HG02973 (cell line): Measurements from ENCODE around the gene LBHD1.
"Not testable (repeated sequence)": the region's sequence is repeated elsewhere in the genome, so short reads cannot be mapped to it uniquely, and the experiment has no call there.

Source experiments
- ATAC-seq: cut with Tn5 transposase; IDR thresholded peaks from one replicate; pipeline ENCODE4 v1.9.1; 2021; ENCODE audit warnings: moderate library complexity; ENCODE audit not compliant: unreplicated experiment

The LBHD1 gene

DNA sequence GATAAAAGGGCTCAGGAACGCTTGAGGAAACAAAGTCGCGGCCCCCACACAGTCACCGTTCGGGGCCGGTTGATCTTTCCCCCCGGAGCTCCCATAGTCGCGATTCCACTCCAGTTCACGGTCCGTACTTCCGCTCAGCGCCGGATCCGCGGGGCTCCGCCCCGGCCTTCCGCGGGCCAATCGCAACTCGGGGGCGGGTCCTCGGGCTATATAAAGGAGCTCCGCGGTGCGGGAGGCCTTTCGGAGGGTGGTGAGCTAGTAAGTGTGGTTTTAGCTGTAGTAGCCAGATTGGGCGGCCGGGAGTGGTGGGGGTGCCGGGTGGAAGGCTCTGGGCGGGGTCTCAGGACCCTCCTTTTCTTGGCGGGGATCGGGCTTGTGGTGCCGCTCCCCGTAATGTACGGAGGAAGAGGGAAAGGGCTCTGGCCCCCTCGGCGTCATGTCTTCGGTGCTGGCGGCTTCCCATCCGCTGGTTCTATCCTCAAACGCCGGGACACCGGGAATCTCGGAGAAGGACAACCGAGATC lies 6.9 kb downstream of the LBHD1 start, which contains the start of the genes C11orf98 and CSKMT:
Gene C11orf98 (minus strand): TSS at position 136 of the 524 bp plus-strand sequence. CDS start 41 bp downstream, at position 95.
Gene CSKMT (plus strand): TSS at position 238 of the 524 bp plus-strand sequence. CDS start 568 bp downstream, outside the sequence.
- peak; percentile 79 for ATAC-seq

DNA sequence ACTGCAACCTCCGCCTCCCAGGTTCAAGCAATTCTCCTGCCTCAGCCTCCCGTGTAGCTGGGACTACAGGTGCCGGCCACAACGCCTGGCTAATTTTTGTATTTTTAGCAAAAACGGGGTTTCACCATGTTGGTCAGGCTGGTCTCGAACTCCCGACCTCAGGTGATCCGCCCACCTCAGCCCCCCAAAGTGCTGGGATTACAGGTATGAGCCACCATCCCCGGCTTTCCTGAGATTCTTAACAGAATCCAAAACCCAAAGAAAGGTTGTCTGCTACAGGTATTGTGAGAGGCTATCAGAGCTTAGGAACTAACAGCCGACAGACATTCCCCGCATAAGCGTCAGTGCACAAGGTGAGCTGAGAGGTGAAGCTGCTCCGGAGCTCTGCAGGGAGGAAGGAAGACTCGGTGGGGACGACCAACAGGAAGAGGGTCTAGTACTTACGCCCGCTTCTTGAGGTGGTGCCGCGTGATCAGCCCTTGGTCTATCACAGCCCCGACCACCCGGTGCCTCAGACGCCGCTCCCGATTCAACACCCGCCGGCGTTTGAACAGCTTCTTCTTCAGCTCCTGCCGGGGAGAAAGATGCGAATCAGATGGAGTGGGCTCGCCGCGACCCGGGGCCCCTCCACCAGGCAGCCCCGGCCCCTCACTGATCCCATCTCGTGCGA lies 7.5 kb downstream of the LBHD1 start:
- ATAC-seq: peak; percentile 29

DNA sequence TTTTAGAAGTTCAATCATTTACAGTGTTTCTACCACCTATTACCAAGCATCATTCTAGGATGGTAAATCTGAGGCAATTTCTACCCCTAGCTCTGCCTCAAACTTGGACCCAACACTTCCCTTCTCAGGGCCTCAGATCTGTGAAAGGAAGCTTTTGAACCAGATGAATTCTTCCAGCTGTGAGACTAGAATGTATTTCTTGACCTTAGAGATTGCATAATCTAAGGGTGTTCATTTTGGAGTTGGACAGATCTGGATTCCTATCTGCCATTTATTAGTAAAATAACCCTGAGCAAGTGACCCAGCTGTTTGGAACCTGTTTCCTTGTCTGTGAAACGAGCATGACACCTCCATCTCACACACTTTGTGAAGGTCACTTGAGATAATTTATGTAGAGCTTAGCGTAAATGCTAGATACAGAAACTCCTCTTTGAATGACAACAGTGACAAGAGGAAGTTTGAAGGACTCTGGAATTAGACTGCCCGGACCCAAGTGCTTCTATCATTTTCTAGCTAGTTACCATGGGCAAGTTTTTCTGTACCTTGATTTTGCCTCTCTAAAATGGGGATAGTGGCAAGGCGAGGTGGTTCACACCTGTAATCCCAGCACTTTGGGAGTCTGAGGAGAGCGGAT lies 15.2 kb downstream of the LBHD1 start:
- ATAC-seq: no peak

DNA sequence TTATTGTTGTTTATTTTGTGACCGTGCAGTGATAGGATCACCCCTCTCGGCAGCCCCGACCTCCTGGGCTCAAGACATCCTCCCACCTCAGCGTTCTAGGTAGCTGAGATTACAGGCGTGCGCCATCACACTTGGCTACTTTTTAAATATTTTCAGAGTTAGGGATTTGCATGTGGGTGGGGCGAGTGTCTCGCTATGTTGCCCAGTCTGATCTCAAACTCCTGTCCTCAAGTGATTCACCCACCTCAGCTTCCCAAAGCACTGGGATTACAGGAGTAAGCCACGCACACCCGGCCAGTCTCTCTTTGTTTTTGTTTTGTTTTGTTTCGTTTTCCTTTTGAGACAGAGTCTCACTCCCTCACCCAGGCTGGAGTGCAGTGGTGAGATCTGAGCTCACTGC lies 17.8 kb downstream of the LBHD1 start:
- no peak for ATAC-seq

- peak; percentile 25 for ATAC-seq
Observed at GRCh38 chr11:62652161-62653006, 19.7 kb downstream of the LBHD1 start.

DNA sequence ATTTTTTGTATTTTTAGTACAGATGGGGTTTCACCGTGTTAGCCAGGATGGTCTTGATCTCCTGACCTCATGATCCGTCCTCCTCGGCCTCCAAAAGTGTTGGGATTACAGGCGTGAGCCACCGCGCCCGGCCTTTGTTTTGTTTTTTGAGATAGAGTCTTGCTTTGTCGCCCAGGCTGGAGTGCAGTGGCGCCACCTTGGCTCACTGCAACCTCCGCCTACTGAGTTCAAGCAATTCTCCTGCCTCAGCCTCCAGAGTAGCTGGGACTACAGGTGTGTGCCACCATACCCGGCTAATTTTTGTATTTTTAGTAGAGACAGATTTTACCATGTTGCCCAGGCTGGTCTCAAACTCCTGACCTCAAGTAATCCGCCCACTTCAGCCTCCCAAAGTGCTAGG lies 21.8 kb downstream of the LBHD1 start:
- ATAC-seq: not testable (repeated sequence)

GRCh38 chr11:62649486-62649885 lies 22.6 kb downstream of the LBHD1 start:
- ATAC-seq: no peak

GRCh38 chr11:62648967-62649364 lies 23.1 kb downstream of the LBHD1 start:
- ATAC-seq: no peak

DNA sequence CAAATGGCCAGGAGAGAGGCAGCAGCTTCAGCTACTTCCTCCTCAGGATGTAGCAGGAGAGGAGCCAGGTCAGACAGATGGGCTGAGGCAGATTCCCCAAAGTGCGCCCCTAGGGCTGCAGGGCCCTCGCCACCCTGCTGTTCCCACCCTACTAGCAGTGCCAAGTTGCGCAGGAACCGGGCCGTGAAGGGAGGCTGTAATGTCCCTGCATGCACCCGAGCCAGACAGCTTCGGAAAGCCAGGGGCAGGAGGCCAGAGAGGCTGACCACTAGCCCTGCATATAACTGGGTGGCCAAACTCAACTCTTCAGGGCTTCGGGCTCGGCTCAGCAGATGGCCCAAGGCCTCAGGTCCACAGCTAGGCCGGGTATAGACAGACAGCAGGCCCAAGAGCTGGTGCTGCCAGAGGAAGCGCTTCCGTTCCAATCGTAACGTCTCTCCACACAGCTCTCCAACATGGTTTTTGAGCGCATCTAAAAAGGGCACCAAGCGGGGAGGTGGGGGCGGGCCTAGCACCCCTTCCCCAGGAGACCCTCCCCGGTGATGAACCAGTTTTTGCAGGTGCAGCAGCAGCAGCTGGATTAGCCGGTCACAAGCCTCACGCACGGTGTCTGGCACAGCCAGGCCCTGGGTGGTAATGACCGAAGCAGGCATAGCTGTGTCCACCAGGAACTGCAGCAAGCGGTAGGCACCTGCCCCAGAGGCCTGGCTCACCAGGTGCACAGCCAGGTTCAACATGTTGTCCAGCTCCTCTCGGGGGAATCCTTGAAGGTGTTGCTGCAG lies 23.7 kb downstream of the LBHD1 start:
- no peak for ATAC-seq

DNA sequence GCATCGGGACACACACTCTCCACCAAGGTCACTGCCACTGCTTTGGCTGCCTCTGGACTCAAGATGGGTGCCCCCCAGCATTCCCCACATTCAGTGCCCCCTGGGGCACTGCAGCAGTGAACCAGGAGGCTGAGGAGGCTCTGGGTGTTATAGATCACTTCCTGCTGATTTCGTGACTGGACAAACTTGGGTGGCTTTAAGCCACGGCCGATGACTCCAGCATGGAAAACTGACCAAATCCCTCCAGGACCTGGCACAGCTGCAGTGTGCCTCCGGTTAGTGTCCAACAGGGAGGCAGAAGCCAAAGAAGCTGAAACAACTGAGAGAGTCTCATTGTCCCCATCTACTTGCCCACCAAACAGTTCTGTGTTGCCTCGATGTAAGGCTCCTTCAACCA lies 24.5 kb downstream of the LBHD1 start:
- ATAC-seq: no peak

- ATAC-seq: no peak
Observed at GRCh38 chr11:62646825-62647608, 25.1 kb downstream of the LBHD1 start.

- ATAC-seq: peak; percentile 84
Observed at GRCh38 chr11:62645946-62646824, 25.9 kb downstream of the LBHD1 start, which contains the start of gene GANAB. Gene GANAB, minus strand, starts transcription at chr11:62646613. Its CDS starts 14 bp downstream, at chr11:62646599.

DNA sequence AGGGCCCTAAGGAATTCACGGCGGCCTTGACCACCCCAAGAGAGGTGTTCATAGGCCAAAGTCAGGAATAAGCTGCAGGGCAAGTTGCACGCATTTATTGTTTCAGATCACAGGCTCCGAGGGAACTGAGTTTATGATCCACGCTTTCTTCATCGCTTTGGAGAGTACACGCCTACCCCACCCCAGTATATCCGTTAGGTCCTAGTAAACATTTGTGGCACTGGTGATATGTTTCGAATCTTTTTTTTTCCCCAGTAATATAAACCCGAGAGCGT lies 26.5 kb downstream of the LBHD1 start:
- no peak for ATAC-seq

DNA sequence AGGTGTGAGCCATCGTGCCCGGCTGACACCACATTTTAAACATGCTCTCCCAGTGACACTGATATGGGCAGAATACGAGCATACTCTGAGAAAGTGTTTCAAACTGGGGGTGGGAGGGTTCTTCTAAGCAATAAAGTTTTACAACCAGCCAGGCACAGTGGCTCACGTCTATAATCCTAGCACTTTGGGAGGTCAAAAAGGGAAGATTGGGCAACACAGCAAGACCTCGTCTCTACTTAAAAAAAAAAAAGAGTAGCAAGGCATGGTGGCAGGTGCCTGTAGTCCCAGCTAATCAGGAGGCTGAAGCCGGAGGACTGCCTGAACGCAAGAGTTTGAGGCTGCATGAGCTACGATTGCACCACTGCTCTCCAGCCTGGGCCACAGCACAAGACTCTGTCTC lies 27.8 kb downstream of the LBHD1 start:
- ATAC-seq: no peak

DNA sequence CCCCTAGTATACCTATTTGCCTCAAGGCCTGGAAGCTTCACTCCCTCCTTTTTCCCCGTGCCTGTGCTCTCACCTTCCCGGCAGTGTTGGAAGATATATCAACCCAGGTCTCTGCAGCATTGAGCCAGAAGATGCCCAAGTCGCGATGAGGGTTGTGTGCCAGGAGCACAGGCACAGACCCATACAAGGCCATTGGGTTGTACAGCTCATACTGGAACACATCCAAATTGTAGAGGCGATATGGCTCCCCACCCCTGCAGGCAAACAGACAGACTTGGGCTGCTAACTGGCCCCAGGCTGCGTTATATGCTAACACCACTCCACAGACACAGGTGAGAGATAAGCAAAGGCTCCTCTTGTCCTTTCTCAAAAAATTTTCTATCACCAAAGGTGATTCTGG lies 39.6 kb downstream of the LBHD1 start:
- ATAC-seq: no peak

GRCh38 chr11:62627713-62628112 lies 44.4 kb downstream of the LBHD1 start:
- no peak for ATAC-seq

DNA sequence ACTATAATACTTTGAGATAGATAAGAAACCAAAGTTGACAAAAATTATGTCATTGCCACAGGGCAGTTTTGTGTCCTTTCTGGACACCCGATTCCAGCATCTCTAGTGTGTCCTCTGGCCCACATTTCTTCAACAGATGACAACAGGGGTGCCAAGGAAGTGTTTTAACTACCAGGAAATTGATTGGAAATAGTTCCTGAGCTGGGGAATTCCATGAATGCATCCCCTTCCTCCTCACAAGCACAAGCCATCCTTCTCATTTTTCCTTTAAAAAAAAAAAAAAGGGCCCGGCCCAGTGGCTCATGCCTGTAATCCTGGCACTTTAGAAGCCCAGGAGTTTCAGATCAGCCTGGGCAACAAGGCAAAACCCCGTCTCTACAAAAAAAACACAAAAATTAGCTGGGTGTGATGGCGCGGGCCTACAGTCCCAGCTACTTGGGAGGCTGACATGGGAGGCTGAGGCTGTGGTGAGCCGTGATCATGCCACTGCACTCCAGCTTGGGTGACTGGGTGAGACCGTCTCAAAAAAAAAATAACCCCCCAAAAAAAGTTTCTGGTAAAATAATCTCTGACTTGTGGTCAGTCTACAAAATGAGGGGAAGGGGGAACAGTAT lies 49.5 kb downstream of the LBHD1 start:
- ATAC-seq: no peak
